Heart right ventricle (tissue), 16 donors: ENCODE results near the gene HNRNPK. TPM values are rescaled to one million over a fixed set of nuclear protein-coding genes. Genes with fewer than 3 reads are reported as not detected.

Source experiments
- ATAC-seq, 8 donors: fragments of 200-7000 bp; cut with Tn5 transposase; one replicate each; pipeline ENCODE4 v1.9.1; 2020; ENCODE audit warnings: mild to moderate bottlenecking in 8 of 8, moderate library complexity in 8 of 8, moderate number of reproducible peaks in 1 of 8
- DNase-seq, 2 donors: peaks; one replicate each; pipeline ENCODE4 v3.0.0-alpha.2; 2020
- H3K27ac ChIP-seq, 10 donors: fragments of 200-600 bp; sonication (generic) in 2 of 10; one replicate each; pipeline versions ENCODE4 v1.5.0 to v1.8.0; 2020 to 2022; ENCODE audit warnings: mild to moderate bottlenecking in 3 of 10
- H3K27me3 ChIP-seq, 7 donors: fragments of 200-600 bp; one replicate each; pipeline ENCODE4 v1.8.0; 2021 to 2022; ENCODE audit warnings: mild to moderate bottlenecking in 2 of 7
- H3K36me3 ChIP-seq, 9 donors: fragments of 200-600 bp; sonication (generic) in 1 of 9; one replicate each; pipeline versions ENCODE4 v1.5.0 to v1.8.0; 2020 to 2022; ENCODE audit warnings: mild to moderate bottlenecking in 2 of 9
- H3K4me1 ChIP-seq, 9 donors: fragments of 200-600 bp; sonication (generic) in 1 of 9; one replicate each; pipeline versions ENCODE4 v1.5.0 to v1.8.0; 2020 to 2022; ENCODE audit warnings: mild to moderate bottlenecking in 4 of 9
- H3K4me3 ChIP-seq, 10 donors: fragments of 200-600 bp; sonication (generic) in 2 of 10; one replicate each; pipeline versions ENCODE4 v1.5.0 to v1.8.0; 2020 to 2022; ENCODE audit warnings: mild to moderate bottlenecking in 7 of 10, moderate library complexity in 2 of 10
- H3K9me3 ChIP-seq, 11 donors: fragments of 200-600 bp in 10 of 11; sonication (generic) in 2 of 11; one replicate each; pipeline versions ENCODE4 v1.5.0 to v1.8.0; 2013 to 2022; ENCODE audit warnings: mild to moderate bottlenecking in 2 of 11, control low read depth in 1 of 11, moderate library complexity in 1 of 11
- WGBS, 2 donors: extraction: QIAGEN DNeasy Blood & Tissue Kit; methylation state at CpG; one replicate each; pipeline ENCODE4 v1.1.7; 2013; ENCODE audit warnings: inconsistent platforms in 1 of 2; 5-methylcytosine and 5-hydroxymethylcytosine counted together
- intact Hi-C, 10 donors: fragments of 100-400 bp; cut with DNase I; formaldehyde crosslinking; loops; one replicate each; pipeline versions ENCODE4 v1.11.1 to v1.14.2; 2022
- polyA plus RNA-seq, 2 donors: library from polyadenylated mRNA; stranded (reverse); fragments of 200-250 nt; gene quantifications; one replicate each; pipeline ENCODE4 v1.2.3, GENCODE V29; 2013
- total RNA-seq, 10 donors: library from RNA; stranded (reverse); fragmentation: NEBNext Ultra II Directional in 3 of 10; extraction: Animal tissue kit (Norgen Biotek cat#: 25700) in 3 of 10; gene quantifications; one replicate each; pipeline versions ENCODE4 v1.2.1 to v1.2.4, GENCODE V29; 2021 to 2023
- TF ChIP-seq, protein P1 (sequence below), 9 donors: fragments of 200-600 bp; sonication (generic) in 2 of 9; IDR thresholded peaks; one replicate each; pipeline versions ENCODE4 v1.5.0 to v1.8.0; 2021 to 2022; ENCODE audit warnings: antibody characterized with exemption in 9 of 9, mild to moderate bottlenecking in 5 of 9, moderate library complexity in 1 of 9
- donor health status: Arrhythmogenic right ventricular cardiomyopathy.
- donor health status: ischemic (EF 13 %, LVEDD 7.1; RV severe dilation, severe dysfunction).
- donor health status: healthy with polysubstance abuse.
- donor health status: DM: no; HTN: yes; CAD: no.
- donor health status: DM: no; HTN: no; CAD: no.
- donor health status: ischemic (EF 25% LVEDD 6.9; RV normal size, moderate dysfunction).
- donor health status: ischemic (EF 25% LVEDD 5.7; RV mildly dilated, moderate dysfunction).
- donor health status: healthy.
- donor health status: DM: yes; HTN: yes; CAD: no.
- donor health status: Ischemic cardiomyopathy.
- donor health status: ischemic (EF 35%, LVEDD 5.7; RV mildly dilated, moderate dysfunction).
- donor health status: nonischemic (EF 11% LVEDD 7.7; RV severe dilation, severe dysfunction).
- donor health status: DM: yes; HTN: yes; CAD: no.
- donor health status: PGD.
- donor health status: ischemic (EF 29% LVEDD 5.4; RV normal size, mild dysfunction).
- donor health status: nonischemic (EF 23%, LVEDD 6.1; RV moderate dilation, normal function).

The HNRNPK gene
- total and polyA plus RNA-seq, 12 donors, result 129 to 351 (median 326) TPM

DNA sequence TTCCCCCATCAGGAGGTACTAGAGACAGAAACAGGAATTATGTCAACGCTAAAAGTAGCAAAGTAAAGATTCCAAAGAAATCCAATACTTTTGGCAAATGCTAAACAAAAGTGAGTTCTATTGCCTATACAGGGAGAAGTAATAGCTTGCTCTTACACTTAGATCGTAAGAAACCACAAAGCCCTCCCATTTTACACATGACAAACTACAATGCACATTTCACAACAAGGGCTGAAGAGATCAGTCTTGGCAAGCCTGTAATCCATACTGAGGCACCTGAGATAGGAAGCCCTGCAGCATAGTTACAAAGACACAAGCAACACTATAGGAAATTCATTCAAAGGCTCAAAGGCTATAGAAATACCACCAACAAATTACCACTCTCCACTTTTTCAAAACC is 7.7 kb downstream of the HNRNPK start:
- Histone ChIP-seq H3K4me1 (peaks cover 0 to 54% (median 41%) of the 10 kb centered on the region in 9 donors), H3K9me3 (no peaks in the 10 kb centered on the region), H3K27me3 (no peaks in the 10 kb centered on the region), H3K4me3 (no peak overlapping the region), H3K36me3 (peaks cover 13 to 100% (median 94%) of the 10 kb centered on the region in 9 donors), H3K27ac (no peak overlapping the region)
- no peak for ATAC-seq
- 72 to 81% methylated on average over 2 of the region's 2 CpGs for WGBS, 2 donors
- TF ChIP-seq, protein P1, sequence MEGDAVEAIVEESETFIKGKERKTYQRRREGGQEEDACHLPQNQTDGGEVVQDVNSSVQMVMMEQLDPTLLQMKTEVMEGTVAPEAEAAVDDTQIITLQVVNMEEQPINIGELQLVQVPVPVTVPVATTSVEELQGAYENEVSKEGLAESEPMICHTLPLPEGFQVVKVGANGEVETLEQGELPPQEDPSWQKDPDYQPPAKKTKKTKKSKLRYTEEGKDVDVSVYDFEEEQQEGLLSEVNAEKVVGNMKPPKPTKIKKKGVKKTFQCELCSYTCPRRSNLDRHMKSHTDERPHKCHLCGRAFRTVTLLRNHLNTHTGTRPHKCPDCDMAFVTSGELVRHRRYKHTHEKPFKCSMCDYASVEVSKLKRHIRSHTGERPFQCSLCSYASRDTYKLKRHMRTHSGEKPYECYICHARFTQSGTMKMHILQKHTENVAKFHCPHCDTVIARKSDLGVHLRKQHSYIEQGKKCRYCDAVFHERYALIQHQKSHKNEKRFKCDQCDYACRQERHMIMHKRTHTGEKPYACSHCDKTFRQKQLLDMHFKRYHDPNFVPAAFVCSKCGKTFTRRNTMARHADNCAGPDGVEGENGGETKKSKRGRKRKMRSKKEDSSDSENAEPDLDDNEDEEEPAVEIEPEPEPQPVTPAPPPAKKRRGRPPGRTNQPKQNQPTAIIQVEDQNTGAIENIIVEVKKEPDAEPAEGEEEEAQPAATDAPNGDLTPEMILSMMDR (IDR thresholded peaks at IDR 0.05), result no peak
- no peak for DNase-seq
- intact Hi-C loops, result loop anchor here in 1 of 10 donors (10.0 kb wide), 1 partner anchor 203 kb away; no protein-coding TSS in a partner anchor

DNA sequence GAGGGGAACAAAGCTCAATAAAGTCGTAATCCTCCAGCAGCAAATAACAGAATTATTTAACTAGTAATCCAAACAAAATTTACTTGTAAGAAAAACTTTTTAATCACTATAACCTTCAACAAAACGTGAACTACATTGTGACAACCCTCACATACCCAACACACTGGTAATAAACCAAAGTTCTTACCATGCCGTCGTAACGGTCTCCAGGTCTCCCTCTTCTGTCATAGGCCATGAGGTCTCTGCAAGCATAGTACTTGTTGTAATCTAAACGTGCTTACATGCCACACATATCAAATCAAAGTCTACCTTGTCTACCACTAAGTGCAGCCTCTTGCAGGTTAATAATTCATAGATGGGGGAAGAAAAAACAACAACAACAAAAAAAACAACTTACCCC is 8.5 kb downstream of the HNRNPK start:
- no peak for ATAC-seq
- intact Hi-C loops, result loop anchor here in 1 of 10 donors (10.0 kb wide), 1 partner anchor 203 kb away; no protein-coding TSS in a partner anchor
- DNase-seq, result no peak
- Histone ChIP-seq H3K27ac (no peak overlapping the region), H3K4me1 (peaks cover 0 to 46% (median 33%) of the 10 kb centered on the region in 9 donors), H3K27me3 (no peaks in the 10 kb centered on the region), H3K9me3 (no peaks in the 10 kb centered on the region), H3K36me3 (peaks cover 13 to 100% (median 90%) of the 10 kb centered on the region in 9 donors), H3K4me3 (no peak overlapping the region)
- TF ChIP-seq, protein P1 (IDR thresholded peaks at IDR 0.05), result no peak
- WGBS, 2 donors, result 61 to 70% methylated on average over 6 of the region's 6 CpGs

DNA sequence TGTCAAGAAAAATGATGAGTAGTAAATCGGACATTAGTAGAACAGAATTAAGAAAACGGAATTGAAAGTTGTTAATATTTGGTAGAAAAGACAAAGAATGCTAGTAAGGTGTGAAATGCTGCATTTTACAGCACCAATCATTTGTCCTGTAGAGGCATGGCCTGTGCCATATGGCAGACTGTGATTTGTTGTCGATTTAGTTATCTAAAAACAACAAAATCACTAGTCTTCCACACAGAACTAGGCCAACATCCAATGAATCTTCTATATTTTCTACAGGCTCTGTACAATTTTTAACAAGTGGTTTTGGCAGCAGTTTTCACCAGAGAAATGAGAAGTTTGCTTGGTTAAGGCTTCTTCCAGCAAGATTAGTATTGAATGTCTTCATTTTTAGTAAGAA is 10.4 kb downstream of the HNRNPK start:
- TF ChIP-seq, protein P1 (IDR thresholded peaks at IDR 0.05), result no peak
- ATAC-seq (no peak), DNase-seq (no peak)
- 68 to 80% methylated on average over 3 of the region's 3 CpGs for WGBS, 2 donors
- Histone ChIP-seq H3K27ac (no peak overlapping the region), H3K4me3 (no peak overlapping the region), H3K9me3 (no peaks in the 10 kb centered on the region), H3K27me3 (no peaks in the 10 kb centered on the region), H3K4me1 (peaks cover 0 to 27% (median 19%) of the 10 kb centered on the region in 9 donors), H3K36me3 (peaks cover 13 to 88% (median 71%) of the 10 kb centered on the region in 9 donors)
- intact Hi-C loops, result loop anchor here in 1 of 10 donors (10.0 kb wide), 1 partner anchor 205 kb away; no protein-coding TSS in a partner anchor

DNA sequence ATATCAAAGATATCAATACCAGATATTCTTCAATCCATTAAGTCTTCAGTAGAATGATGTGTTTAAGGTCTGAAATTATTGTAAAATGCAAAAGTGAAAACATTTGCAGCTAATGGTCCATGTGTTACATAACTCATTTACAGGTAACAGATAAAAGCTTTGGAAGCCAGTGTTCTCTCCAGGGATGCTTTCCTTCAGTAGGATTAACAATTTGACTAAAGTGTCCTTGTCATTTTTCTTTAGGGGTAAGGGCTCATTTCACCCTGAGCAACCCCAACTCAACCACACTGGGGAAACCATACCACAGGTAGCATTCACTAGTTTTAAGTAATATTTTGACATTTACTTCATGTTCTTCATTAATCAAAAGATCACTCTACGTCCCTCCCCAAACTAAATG is 12.9 kb downstream of the HNRNPK start:
- no peaks in the 10 kb centered on the region for H3K27me3 ChIP-seq
- TF ChIP-seq, protein P1 (IDR thresholded peaks at IDR 0.05), result no peak

More for the DNA sequence above, 12.9 kb downstream of the HNRNPK start:
- no peak overlapping the region for H3K27ac ChIP-seq
- H3K4me1 ChIP-seq, result peaks cover 0 to 5% (median 3%) of the 10 kb centered on the region in 9 donors
- no peaks in the 10 kb centered on the region for H3K9me3 ChIP-seq
- 76 to 79% methylated on average over 1 of the region's 1 CpG for WGBS, 2 donors
- ATAC-seq, result no peak
- no peak overlapping the region for H3K4me3 ChIP-seq
- intact Hi-C loops, result no loop called here
- H3K36me3 ChIP-seq, result peaks cover under 1 to 63% (median 45%) of the 10 kb centered on the region in 9 donors
- no peak for DNase-seq
